GM12864 (cell line): Measurements from ENCODE around the gene MBD5.
A peak's percentile ranks its signal among the peaks of the same experiment; 100 is the strongest.

Experiments
- DNase-seq: peaks from one replicate; pipeline ENCODE4 v3.0.0-alpha.2; 2011; ENCODE audit warnings: low read depth
- H3K4me3 ChIP-seq: 2 replicates; pipeline ENCODE4 v1.5.1; 2011; ENCODE audit warnings: mild to moderate bottlenecking, low read depth, low read length, control low read depth
- CTCF ChIP-seq: IDR thresholded peaks from 2 replicates; pipeline ENCODE4 v1.5.1; 2011; ENCODE audit warnings: low read depth, mild to moderate bottlenecking, moderate library complexity, low read length, control low read depth, inconsistent platforms; ENCODE audit errors: missing control alignments

Gene MBD5

GRCh38 chr2:148530350-148530749, 509.5 kb downstream of the MBD5 start:
- H3K4me3 ChIP-seq = no peak overlapping the region
- TF ChIP-seq CTCF = no peak
- no peak for DNase-seq

GRCh38 chr2:148531235-148531634, 510.3 kb downstream of the MBD5 start:
- TF ChIP-seq CTCF = no peak
- H3K4me3 ChIP-seq = no peak overlapping the region
- DNase-seq = no peak

- no peak overlapping the region for H3K4me3 ChIP-seq
- no peak for TF ChIP-seq CTCF
- DNase-seq = no peak
These were observed 511.0 kb downstream of the MBD5 start for GRCh38 chr2:148531669-148532428.

GRCh38 chr2:148533004-148533403, 512.1 kb downstream of the MBD5 start:
- no peak for DNase-seq
- no peak for TF ChIP-seq CTCF

GRCh38 chr2:148533685-148534084, 512.8 kb downstream of the MBD5 start:
- DNase-seq = no peak
- no peak overlapping the region for H3K4me3 ChIP-seq
- TF ChIP-seq CTCF = no peak

More at GRCh38 chr2:148533004-148533403, 512.1 kb downstream of the MBD5 start:
- no peak overlapping the region for H3K4me3 ChIP-seq

GRCh38 chr2:148534416-148535204, 513.7 kb downstream of the MBD5 start:
- no peak overlapping the region for H3K4me3 ChIP-seq
- no peak for DNase-seq
- TF ChIP-seq CTCF = peak; percentile 5
